ENCODE data around the gene ARPC4. TPM values are rescaled to one million over a fixed set of nuclear protein-coding genes. Genes with fewer than 3 reads are reported as not detected.

The ARPC4 gene
- total RNA-seq, 3 donors from 2014 or later (not counting 1 experiment from before 2014, with no cell fraction given), result 282 to 288 (median 285) TPM

GRCh38 chr3:9795207-9795606 lies 2.3 kb downstream of the ARPC4 start:
- TF ChIP-seq CTCF (IDR thresholded peaks at IDR 0.05), result no peak
- no peak for ATAC-seq
- peak overlapping the region; percentile 94 to 99 for H3K27ac Mint-ChIP-seq
- no peaks in the 10 kb centered on the region for H3K9me3 ChIP-seq (ENCODE audit: control insufficient read depth, insufficient read depth, low read length)
- no peaks in the 10 kb centered on the region for H3K9me3 Mint-ChIP-seq
- H3K27me3 Mint-ChIP-seq (ENCODE audit: low read depth in 2 of 2), result no peaks in the 10 kb centered on the region
- intact Hi-C loops (cut with micrococcal nuclease), result no loop called here
- peaks cover 56 to 62% of the 10 kb centered on the region in 2 donors for H3K4me1 Mint-ChIP-seq
- peak overlapping the region; percentile 35 for H3K27ac ChIP-seq (ENCODE audit: low read length)
- peaks cover 49% of the 10 kb centered on the region for H3K4me1 ChIP-seq (ENCODE audit: control insufficient read depth, insufficient read depth, low read length)
- 69% methylated on average over 5 of the region's 5 CpGs for WGBS (ENCODE audit: insufficient coverage)
- H3K27me3 ChIP-seq (ENCODE audit: control insufficient read depth, insufficient read depth, low read length), result no peaks in the 10 kb centered on the region
- peak overlapping the region; percentile 77 for H3K4me3 Mint-ChIP-seq
- no peak for DNase-seq
- peaks cover 44% of the 10 kb centered on the region for H3K36me3 ChIP-seq (ENCODE audit: control insufficient read depth, insufficient read depth, low read length)
- no peak overlapping the region for H3K4me3 ChIP-seq (ENCODE audit: low read length)
- no peaks in the 10 kb centered on the region for H3K36me3 Mint-ChIP-seq

GRCh38 chr3:9797196-9797945 lies 4.5 kb downstream of the ARPC4 start:
- Histone ChIP-seq H3K27ac (ENCODE audit: low read length) (no peak overlapping the region), H3K36me3 (ENCODE audit: control insufficient read depth, insufficient read depth, low read length) (peaks cover 51% of the 10 kb centered on the region), H3K27me3 (ENCODE audit: control insufficient read depth, insufficient read depth, low read length) (no peaks in the 10 kb centered on the region), H3K4me1 (ENCODE audit: control insufficient read depth, insufficient read depth, low read length) (peaks cover 39% of the 10 kb centered on the region), H3K9me3 (ENCODE audit: control insufficient read depth, insufficient read depth, low read length) (no peaks in the 10 kb centered on the region), H3K4me3 (ENCODE audit: low read length) (no peak overlapping the region)
- Mint-ChIP-seq H3K4me1 (peaks cover 39 to 43% of the 10 kb centered on the region in 2 donors), H3K9me3 (no peaks in the 10 kb centered on the region), H3K36me3 (no peaks in the 10 kb centered on the region), H3K4me3 (no peak overlapping the region), H3K27me3 (ENCODE audit: low read depth in 2 of 2) (no peaks in the 10 kb centered on the region), H3K27ac (peak overlapping the region; percentile 36 to 57)
- DNase-seq, result no peak
- no peak for TF ChIP-seq CTCF (IDR thresholded peaks at IDR 0.05)
- ATAC-seq, result no peak
- intact Hi-C loops (cut with micrococcal nuclease), result no loop called here
- over 99% methylated on average over 10 of the region's 12 CpGs for WGBS (ENCODE audit: insufficient coverage)

- no peaks in the 10 kb centered on the region for H3K9me3 Mint-ChIP-seq
- Histone ChIP-seq H3K27me3 (ENCODE audit: control insufficient read depth, insufficient read depth, low read length) (no peaks in the 10 kb centered on the region), H3K4me3 (ENCODE audit: low read length) (no peak overlapping the region), H3K4me1 (ENCODE audit: control insufficient read depth, insufficient read depth, low read length) (peaks cover 16% of the 10 kb centered on the region), H3K27ac (ENCODE audit: low read length) (no peak overlapping the region), H3K9me3 (ENCODE audit: control insufficient read depth, insufficient read depth, low read length) (no peaks in the 10 kb centered on the region), H3K36me3 (ENCODE audit: control insufficient read depth, insufficient read depth, low read length) (peaks cover 77% of the 10 kb centered on the region)
- WGBS (ENCODE audit: insufficient coverage), result 99% methylated on average over 4 of the region's 5 CpGs
- ATAC-seq, result peak in 1 of 3 donors; percentile 36
- H3K4me1 Mint-ChIP-seq, result peaks cover 23 to 36% of the 10 kb centered on the region in 2 donors
- no peak for TF ChIP-seq CTCF (IDR thresholded peaks at IDR 0.05)
- H3K27me3 Mint-ChIP-seq (ENCODE audit: low read depth in 2 of 2), result no peaks in the 10 kb centered on the region
- H3K4me3 Mint-ChIP-seq, result no peak overlapping the region
- DNase-seq, result no peak
- no peak overlapping the region for H3K27ac Mint-ChIP-seq
- intact Hi-C loops (cut with micrococcal nuclease), result no loop called here
- H3K36me3 Mint-ChIP-seq, result peaks cover 16% of the 10 kb centered on the region
These were observed 7.6 kb downstream of the ARPC4 start for GRCh38 chr3:9800529-9800928.
